DND-41 (cell line): ENCODE results near the gene MPZ.

ENCODE experiments used
- EZH2 ChIP-seq: IDR thresholded peaks from 3 replicates; pipeline ENCODE4 v1.6.1; 2012; ENCODE audit warnings: borderline replicate concordance, low read depth, mild to moderate bottlenecking, moderate library complexity, low read length, inconsistent platforms; ENCODE audit not compliant: severe bottlenecking
- TF ChIP-seq, protein P1 (sequence below): IDR thresholded peaks from 2 replicates; pipeline ENCODE4 v1.5.1; 2012; ENCODE audit warnings: borderline replicate concordance, low read length, moderate library complexity, mild to moderate bottlenecking; ENCODE audit not compliant: poor library complexity, severe bottlenecking; ENCODE audit errors: extremely low read depth

DNA sequence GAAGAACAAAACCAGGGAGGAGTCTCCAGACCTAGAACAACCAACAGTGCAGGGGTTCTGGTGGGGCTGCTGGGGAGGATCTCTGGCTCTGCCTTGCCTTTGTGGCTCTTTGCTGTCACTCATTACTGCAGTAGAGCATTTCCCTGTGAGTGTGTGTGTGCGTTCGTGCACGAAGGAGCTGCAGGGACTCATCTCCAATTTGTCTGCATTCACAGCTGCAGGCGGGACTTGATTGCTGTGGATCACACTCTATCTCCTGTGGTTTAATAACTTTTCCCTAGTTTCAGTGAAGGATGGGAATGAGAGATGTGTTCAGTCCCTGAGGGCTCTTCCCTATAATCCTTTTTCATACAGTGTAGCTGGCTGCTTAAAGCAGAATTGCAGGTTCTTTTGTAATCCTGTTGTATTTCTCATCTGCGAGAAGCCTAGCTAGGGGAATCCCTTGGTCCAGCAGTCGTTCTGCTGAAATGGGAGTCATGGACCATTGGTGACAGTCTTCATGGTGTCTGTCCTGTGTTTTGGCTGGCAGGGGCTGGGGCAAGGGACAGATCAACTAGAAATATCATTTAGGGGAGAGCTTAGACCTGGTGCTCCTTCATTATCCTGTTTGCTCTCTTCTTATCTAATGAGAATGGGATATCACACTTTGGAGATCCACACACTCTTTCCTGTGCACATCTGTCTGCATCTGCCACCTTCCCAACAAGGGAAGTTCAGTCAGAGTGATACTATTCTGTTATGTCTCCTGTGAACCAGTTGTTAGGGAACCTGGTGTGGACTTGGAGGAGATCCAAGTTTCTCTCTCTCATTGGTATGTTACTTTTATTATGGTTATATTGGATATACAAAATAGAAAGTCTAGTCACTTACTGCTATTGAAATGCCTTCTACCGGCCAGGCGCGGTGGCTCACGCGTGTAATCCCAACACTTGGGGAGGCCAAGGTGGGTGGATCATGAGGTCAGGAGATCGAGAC, 48.2 kb downstream of the MPZ start:
- TF ChIP-seq, protein P1, sequence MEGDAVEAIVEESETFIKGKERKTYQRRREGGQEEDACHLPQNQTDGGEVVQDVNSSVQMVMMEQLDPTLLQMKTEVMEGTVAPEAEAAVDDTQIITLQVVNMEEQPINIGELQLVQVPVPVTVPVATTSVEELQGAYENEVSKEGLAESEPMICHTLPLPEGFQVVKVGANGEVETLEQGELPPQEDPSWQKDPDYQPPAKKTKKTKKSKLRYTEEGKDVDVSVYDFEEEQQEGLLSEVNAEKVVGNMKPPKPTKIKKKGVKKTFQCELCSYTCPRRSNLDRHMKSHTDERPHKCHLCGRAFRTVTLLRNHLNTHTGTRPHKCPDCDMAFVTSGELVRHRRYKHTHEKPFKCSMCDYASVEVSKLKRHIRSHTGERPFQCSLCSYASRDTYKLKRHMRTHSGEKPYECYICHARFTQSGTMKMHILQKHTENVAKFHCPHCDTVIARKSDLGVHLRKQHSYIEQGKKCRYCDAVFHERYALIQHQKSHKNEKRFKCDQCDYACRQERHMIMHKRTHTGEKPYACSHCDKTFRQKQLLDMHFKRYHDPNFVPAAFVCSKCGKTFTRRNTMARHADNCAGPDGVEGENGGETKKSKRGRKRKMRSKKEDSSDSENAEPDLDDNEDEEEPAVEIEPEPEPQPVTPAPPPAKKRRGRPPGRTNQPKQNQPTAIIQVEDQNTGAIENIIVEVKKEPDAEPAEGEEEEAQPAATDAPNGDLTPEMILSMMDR: no peak
- TF ChIP-seq EZH2: no peak
